IPS DF 19.7 (cell line): Measurements from ENCODE around the gene ENPP3.
"Not testable (repeated sequence)": the region's sequence is repeated elsewhere in the genome, so short reads cannot be mapped to it uniquely, and the experiment has no call there.

Experiments used
- DNase-seq: peaks from one replicate; pipeline ENCODE4 v3.0.0-alpha.2; 2013; ENCODE audit warnings: low read depth, low spot score

The ENPP3 gene

DNA sequence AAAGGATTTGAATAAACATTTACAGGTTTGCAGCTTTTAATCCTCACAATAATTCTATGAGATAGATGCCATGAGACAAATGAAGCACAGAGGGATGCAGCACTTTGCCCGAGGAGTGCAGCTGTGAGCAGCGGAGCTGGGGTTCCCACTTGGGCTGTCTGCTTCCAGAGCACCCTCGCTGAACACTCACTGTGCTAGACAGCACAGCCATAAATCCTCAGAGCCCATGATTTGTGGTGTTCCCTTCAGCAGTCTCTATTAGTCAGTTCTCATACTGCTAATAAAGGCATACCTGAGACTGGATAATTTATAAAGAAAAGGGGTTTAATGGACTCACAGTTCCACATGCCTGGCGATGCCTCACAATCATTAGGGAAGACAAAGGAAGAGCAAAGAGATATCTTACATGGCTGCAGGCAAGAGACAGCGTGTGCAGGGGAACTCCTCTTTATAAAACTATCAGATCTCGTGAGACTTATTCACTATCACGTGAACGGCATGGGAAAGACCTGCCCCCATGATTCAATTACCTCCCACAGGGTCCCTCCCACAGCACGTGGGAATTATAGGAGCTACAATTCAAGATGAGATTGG is 99.0 kb downstream of the ENPP3 start:
- DNase-seq: no peak

DNA sequence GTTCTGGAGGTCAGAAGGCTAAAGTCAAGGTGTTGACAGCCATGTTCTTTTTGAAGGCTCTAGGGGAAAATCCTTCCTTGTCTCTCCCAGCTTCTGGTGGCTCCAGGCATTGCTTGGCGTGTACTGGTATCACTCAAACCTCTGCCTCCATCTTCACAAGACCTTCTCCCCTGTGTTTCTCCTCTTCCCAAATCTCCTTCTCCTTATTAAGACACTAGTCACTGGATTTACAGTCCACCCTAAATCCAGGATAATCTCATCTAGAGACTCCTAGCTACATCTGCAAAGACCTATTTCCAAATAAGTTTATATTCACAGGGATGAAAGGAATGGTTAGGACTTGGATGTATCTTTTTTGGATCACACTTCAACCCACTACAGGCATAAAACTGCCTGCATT is 99.7 kb downstream of the ENPP3 start:
- no peak for DNase-seq

DNA sequence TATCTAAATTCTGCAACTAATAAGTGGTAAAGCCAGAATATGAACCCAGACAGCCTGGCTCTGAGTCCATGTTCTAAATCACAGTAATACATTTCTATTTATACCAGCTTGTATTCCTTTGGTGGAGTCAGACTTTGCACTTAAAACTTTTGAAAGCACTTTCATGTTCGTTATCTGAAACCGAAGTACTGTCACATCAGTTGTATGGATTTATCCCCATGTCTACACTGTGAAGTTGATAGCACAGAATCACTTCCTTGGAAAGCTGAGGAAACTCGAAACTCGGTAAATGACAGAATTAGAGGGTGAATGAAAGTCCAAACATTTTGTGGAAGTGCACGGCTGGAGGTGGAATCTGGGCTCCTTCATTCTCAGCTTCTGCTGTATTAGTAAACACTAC is 102.0 kb downstream of the ENPP3 start:
- DNase-seq: no peak

GRCh38 chr6:131740161-131740560 is 103.1 kb downstream of the ENPP3 start:
- no peak for DNase-seq

DNA sequence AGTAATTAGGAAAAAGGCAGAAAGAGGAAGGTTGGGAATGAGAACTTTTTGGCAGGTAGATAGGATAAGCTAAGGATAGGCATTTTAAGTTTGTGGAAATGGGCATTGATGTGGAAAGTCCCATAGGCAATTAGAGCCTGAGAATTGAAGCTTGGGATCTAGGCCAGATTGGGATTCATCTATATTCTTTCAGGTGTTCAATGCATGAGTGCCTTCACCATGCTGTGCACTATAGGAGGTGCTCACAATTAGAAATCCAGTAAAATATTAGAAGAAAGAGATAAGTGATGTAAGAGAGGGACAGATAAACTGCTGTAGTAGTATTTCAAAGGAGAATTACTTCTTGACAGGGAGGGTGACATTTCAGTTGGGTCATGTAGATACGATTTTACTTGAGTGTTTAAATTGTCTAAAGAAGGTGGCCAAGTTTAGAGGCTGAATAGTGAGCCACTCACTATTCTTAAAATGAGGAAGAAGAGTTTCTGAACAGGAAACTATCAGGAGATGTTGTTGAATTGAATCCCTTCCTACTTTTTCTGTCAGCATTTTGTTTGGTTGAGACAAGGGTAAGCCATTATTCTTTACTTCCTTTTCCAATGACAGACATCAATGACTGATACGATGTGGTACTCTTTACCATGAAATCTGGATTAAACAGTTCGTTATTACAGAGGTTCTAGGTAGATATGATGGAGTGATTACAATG is 104.7 kb downstream of the ENPP3 start:
- DNase-seq: no peak

DNA sequence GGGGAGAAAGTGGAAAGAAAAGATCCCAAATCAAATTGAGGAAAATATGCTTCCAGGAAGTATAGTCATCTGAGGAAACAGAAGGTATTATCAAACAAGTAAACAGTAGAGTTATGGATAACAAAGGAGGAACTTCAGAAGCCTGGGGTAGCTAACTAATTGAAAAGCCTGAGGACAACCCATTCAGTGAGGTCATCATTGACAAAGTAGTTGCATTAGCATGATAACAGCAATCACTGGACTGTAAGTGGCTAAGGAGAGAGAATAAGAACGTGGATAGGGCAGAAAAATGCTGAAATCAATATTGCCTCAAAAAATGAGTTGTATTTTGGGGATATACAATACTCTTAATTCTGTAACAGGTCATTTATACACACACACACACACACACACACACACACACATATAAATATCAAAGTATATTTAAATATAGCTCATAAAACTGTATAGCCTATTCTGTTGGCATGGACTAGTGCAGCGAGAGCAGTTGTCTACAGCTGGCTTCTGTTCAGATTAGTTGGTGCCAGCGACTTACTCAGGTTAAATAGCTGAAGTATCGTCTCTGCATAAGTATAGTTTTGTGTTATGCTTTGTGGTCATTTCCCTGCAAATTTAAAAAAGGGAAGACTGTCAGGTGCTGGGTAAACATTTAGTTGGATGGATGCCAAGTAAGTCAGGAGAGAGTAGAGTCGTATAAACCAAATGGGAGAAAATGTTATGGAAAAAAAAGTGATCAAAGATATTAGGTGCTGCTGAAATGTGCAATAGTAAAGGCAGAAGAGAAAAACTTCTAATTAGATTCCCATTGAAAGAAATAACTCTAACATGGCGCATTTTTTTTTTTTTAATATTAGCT is 107.6 kb downstream of the ENPP3 start:
- peak; percentile 28 for DNase-seq

GRCh38 chr6:131745476-131745875 is 108.4 kb downstream of the ENPP3 start:
- no peak for DNase-seq

DNA sequence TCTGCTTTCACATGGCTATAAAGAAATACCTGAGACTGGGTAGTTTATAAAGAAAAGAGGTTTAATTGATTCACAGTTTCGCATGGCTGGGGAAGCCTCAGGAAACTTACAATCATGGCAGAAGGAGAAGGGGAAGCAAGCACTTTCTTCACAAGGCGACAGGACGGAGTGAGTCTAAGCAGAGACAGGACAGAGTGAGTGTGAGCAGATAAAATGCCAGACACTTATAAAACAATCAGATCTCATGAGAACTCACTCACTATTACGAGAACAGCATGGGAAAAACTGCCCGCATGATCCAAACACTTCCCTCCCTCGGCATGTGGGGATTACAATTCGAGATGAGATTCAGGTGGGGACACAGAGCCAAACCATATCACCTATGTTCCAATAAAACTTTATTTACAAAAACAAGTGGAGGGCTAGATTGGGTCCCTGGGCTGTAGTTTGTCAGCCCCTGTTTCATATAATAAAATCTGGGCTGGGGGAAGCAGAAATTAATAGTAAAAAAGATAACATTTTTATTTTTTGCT is 110.8 kb downstream of the ENPP3 start:
- DNase-seq: no peak

DNA sequence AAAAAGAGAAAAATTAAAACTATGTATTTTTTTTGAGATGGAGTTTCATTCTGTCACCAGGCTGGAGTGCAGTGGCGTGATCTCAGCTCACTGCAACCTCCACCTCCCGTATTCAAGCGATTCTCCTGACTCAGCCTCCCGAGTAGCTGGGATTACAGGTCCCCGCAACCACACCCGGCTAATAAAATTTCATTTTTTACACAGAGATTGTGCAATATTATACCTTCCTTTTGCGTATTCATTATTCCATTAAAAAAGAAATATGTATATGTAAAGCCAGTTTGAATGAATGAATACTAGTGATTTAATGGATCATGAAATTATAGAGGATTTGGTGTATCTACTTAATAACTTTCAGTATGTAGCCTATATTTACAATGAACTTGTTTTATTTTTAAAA is 111.9 kb downstream of the ENPP3 start:
- no peak for DNase-seq

- not testable (repeated sequence) for DNase-seq
Observed at GRCh38 chr6:131751012-131751715, 114.1 kb downstream of the ENPP3 start.

DNA sequence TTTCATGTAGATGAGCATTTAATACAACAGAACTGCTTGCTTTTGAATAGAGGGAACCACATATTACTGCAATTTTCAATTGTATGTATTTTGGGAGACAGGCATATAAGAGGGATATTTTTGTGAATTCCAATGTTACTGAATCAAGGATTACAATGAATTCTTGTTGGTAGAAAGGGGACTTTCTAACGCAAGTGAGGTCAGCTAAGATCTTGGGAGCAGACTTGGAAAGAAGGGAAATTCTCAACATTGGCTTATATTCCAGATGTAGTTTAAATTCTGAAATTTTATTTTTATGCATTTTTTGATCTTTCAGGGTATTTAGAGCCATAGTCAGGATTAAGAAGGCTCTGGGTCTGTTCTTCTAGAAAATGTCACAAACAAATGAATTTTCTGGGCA is 117.0 kb downstream of the ENPP3 start:
- no peak for DNase-seq

GRCh38 chr6:131754715-131755567 is 117.8 kb downstream of the ENPP3 start:
- DNase-seq: no peak

GRCh38 chr6:131755597-131755996 is 118.5 kb downstream of the ENPP3 start:
- DNase-seq: no peak

DNA sequence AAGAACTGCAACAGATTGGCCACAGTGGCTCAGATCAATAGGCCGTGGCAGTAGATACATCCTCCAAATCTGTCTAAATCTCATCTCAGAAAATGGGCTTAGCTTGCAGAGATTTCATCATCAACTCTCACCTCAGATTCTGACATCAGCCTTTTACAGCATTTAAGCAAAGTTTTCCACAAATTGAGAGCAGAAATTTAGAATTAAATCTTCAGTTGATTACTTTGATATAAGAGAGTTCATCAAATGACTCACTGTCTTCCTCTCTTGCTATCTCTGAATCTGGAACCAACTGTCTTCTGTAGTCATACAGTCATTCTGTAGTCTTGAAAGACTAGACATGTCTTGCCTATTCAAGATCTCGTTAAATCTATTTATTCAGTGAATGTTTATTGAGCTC is 118.9 kb downstream of the ENPP3 start:
- no peak for DNase-seq

DNA sequence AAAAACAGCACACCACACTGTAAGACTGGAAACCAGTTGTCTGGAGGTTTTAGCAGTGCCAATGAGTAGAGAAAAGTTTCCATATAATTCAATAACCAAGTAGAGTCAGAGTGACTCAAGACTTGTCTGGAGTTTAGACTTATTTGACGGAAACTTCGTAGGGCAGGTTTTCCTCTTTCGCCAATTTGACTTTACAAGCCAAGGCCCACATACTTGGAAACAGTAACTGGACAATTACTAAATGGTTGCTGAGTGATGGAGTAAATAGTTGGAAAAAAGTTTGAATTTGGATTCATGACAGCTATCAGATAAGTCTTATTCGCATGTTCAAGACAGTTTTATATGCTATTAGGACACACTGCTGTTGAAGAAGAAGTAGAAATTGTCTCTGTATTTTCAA is 121.8 kb downstream of the ENPP3 start:
- DNase-seq: no peak

- DNase-seq: no peak
Observed at GRCh38 chr6:131761060-131761761, 124.1 kb downstream of the ENPP3 start.

DNA sequence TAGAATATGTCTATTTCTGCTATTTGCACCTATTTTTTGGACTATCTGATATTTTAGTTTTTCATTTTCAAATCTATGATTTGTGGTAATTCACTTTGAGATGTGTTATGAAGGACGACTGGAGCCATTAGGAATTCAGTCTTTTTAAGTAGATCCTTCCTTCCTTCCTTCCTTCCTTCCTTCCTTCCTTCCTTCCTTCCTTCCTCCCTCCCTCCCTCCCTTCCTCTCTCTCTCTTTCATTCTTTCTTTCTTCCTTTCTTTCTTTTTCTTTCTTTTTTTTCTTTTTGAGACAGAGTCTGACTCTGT is 124.6 kb downstream of the ENPP3 start:
- DNase-seq: no peak

DNA sequence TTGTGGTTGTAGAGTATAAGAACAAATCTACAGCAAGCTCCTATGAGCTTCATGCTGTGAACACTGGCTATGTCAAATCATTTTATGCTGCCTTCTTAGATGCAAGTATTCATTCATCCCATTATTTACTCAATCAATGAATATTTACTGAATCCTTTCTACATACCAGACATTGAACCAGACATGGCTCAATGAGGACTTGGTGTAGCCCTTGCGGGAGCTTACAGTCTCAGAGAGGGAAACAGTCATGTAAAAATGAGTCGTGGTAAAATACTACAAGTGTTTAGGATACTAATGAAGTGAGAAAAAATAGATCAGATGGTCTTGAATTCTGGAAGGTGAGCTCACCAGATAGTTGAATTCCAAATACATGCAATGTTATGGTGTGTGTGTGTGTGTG is 125.9 kb downstream of the ENPP3 start:
- DNase-seq: no peak

- no peak for DNase-seq
Observed at GRCh38 chr6:131763749-131764148, 126.6 kb downstream of the ENPP3 start.

GRCh38 chr6:131764350-131764749 is 127.2 kb downstream of the ENPP3 start:
- DNase-seq: no peak
